Suppressor macrophage (primary cell): ENCODE results near the gene POLR2E.

Experiments used
- DNase-seq, 4 experiments: peaks; one replicate each; pipeline ENCODE4 v3.0.0-alpha.2; 2020 to 2022

POLR2E gene

DNA sequence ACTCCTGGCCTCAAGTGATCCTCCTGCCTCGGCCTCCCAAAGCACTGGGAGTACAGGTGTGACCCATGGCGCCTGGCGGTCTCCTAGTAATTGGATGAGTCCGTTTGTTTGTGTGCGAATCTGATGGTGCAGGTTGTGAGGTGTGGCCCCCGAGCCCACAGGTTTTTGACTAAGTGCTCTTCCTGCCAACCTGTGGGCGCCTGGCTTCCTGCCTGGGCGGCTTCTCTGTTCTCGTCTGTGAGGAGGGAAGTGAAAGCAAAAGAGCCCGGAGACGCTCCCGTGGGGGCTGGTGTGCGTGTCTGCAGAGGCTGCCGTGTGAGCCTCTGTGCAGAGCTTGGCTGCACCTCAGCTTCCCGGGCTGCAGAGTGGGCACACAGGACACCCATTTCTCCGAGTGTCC lies 18.2 kb downstream of the POLR2E start:
- DNase-seq, result peak; percentile 88 to 95 (median 94)

DNA sequence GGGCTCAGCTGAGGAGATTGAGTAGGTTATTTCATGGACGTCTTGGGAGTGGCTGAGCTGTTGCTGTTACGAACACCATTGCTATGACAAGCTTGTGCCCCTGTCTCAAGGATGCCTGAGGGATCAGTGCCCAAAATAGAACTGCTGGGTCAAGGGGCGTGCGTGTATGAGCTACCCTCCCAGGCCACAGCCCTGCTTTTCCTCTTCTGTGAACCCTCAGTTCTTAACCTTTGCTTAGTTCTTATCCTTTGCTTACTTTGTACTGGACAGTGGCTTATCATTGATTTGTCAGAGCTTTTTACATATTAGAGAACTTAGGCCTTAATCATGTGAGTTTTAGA lies 19.2 kb downstream of the POLR2E start:
- peak in 2 of 4 experiments; percentile 9 to 31 for DNase-seq

DNA sequence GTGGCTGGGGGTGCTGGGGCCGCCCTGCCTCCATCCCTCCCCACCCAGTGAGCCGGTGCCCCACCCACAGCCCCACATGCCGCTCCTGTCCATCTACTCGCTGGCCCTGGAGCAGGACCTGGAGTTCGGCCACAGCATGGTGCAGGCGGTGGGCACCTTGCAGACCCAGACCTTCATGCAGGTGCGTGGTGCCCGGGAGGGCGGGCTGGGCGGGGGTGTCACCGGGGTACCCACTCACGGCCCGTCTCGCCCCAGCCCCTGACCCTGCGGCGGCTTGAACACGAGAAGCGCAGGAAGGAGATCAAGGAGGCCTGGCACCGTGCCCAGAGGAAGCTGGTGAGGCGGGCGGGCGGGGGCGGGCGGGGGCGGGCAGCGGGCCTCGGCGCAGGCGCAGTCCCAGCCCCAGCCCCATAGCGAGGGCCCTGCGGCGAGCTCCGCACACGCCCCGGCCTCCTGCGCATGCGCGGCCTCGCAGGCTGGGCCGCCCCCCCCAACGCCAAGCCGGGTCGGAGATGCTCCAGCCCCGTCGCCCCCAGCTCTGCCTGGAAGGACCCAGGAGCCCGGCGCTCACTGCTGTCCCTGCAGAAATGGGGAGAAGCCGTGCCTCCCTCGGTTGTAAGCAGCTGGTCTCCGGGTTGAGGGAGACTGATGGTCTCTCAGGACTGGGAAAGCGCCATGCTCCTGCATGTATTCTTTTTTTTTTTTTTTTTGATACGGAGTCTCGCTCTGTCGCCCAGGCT lies 20.5 kb downstream of the POLR2E start:
- peak; percentile 85 to 97 (median 92) for DNase-seq

DNA sequence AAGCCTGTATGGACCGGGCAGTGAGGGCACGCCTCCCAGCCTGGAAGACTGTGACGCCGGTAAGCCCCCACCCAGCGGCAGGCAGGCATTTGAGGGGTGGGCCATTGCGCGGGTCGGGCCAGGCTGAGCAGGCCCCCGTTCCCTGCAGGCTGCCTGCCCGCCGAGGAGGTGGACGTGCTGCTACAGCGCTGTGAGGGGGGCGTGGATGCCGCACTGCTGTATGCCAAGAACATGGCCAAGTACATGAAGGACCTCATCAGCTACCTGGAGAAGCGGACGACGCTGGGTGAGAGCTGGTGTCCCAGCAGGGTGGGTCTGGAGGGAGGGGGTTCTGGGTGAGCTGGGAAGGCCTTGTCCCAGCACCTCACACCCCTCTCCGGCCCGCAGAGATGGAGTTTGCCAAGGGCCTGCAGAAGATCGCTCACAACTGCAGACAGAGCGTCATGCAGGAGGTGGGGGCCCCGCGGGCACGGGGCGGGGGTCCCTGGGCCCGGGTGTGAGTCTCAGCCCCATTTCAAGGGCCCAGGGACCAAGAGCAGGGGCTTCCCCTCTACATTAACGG lies 21.1 kb downstream of the POLR2E start:
- DNase-seq, result peak in 1 of 4 experiments; percentile 9

DNA sequence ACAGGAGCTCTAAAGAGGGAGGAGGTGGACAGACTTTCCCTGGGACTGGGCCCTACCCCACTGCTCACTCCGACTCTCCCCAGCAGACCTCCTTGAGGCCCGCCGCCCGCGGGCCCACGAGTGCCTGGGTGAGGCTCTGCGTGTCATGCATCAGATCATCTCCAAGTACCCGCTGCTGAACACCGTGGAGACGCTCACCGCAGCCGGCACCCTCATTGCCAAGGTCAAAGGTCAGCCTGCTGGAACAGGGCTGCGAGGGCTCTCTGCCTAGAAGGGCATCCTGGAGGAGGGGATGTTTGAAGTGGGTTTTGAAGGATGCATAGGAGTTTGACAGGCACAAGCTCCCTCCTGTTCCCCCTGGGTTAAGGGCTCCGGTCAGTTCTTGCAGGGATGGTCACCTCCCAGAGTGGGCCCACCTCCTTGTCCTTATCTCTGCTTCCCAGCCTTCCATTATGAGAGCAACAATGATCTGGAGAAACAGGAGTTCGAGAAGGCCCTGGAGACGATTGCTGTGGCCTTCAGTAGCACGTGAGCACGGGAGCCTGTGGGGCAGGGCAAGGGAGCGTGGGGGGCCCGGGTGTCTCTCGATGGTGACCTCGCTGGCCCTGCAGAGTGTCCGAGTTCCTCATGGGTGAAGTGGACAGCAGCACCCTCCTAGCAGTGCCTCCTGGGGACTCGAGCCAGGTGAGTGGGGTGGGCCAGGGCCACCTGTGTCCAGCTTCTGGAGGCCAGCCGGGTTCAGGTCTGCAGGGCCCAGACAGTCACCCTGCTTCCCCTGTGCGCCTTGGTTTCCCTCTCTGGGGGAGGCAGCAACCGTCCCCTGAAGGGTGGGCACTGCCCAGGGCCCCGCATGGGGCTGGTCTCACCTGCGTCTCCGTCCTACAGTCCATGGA lies 21.9 kb downstream of the POLR2E start:
- DNase-seq, result peak in 1 of 4 experiments; percentile 4

DNA sequence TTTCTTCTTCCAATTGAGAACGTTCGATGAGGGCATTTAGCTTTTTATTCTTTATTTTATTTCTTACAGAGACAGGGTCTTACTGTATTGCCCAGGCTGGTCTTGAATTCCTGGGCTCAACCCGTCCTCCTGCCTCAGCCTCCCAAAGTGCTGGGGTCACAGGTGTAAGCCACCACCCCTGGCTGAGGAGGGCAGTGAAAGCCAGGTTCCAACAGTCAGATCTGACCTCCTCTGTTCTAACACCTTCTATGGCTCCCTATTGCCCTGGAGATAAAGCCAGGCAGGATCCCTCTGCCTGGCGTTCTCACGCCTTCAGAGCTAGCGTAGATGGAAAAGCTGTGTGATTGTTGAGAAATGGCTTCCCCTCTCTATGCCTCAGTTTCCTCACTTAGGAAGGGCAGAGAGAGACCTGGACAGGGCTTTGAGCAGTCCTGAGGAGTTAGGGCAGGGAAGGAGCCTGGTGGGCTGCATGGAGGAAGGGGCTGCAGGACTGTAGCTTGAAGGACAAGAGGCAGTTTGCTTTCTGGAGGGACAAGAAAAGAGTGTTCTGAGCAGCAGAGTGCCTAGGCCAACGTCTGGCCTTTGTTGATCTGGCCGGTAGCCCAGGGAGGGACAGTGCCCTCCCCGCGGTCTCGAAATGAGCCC lies 22.7 kb downstream of the POLR2E start:
- DNase-seq, result no peak

DNA sequence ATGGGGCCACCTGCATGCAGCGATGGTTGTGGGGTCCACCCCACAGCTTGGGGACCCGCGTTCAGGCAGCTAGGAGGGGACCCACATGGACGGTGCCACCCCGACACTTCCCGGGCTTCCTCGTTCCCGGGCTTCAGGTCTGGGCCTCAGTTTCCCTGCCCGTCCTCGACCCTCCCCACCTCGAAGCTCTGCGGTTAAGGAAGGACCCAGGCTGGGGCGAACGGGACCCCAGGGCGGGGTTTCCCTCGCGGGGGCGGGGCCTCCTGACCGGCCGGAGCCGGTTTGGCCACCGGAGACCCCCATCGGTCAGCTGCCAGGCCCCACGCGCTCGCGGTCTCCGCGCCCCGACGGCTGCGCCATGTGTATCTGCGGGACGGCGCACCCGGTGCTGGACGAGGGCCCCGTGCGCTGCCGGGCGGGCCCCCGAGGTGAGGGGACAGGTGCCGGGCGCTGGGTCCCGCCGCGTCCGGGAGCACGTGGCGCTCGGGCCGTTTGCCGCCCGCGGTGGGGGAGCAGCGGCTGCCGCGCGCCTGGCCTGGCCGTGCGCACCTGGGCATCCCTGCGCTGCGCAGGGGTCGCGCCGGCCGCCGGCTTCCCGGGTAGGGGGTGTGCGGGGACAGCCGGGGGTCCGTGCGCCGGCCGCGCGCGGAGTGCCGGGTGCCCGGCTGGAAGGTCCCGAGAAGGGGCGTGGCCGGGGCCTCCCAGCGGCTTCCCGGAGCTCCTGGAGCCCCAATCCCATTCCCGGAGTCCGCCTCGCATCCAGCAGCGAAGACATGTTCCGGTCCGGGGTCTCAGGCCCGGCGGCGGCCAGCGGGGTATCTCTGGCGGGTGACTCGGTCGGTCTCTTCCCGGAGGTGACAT lies 24.0 kb downstream of the POLR2E start:
- no peak for DNase-seq

DNA sequence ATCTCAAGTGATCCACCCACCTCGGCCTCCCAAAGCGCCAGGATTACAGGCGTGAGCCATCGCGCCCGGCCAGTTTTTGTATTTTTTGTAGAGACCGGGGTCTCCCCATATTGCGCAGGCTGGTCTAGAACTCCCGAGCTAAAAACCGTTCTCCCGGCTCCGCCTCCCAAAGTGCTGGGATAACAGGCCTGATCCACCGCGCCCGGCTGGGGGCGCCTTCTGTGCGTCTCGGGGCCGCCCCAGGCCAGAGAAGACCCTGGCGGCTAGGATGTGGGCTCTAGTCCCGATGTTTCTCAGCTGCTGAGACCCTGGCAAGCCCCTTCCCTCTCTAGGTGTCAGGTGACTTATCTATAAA lies 24.6 kb downstream of the POLR2E start:
- no peak for DNase-seq

DNA sequence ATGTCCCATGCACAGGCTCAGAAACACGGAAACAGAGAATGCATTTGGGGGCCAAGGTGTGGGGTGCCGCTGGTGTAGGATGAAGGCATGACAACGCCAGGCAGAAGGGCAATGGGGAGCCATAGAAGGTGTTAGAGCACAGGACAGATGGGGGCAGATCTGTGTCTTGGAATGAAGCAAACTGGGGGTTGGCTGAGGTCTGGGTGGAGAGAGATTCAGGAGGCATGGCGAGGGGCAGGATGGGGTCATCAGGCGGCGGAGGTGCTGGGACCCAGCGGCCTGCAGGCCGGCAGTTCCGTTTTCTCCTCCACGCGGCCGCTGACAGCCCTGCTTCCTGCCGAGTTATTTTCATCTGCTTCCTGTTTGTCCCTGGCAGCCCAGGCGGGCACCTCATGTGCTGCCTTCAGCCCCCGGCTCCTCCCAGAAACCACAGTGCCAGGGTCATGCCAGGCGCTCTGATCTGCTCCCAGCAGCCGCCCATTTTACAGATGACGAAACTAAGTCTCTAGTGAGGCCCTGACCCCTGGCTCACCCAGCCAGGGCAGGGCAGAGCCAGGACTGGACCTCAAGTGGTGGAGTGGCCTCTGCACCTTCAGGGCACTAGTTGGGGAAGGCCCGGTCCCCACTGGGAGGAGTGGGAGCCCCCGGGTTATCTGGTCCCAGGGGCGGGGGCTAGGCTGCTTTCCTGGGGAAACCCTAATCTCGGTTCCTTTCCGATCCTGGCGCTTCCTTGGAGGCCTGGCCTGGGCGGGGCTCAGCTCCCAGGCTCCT lies 26.0 kb downstream of the POLR2E start:
- peak; percentile 96 to 98 (median 97) for DNase-seq

DNA sequence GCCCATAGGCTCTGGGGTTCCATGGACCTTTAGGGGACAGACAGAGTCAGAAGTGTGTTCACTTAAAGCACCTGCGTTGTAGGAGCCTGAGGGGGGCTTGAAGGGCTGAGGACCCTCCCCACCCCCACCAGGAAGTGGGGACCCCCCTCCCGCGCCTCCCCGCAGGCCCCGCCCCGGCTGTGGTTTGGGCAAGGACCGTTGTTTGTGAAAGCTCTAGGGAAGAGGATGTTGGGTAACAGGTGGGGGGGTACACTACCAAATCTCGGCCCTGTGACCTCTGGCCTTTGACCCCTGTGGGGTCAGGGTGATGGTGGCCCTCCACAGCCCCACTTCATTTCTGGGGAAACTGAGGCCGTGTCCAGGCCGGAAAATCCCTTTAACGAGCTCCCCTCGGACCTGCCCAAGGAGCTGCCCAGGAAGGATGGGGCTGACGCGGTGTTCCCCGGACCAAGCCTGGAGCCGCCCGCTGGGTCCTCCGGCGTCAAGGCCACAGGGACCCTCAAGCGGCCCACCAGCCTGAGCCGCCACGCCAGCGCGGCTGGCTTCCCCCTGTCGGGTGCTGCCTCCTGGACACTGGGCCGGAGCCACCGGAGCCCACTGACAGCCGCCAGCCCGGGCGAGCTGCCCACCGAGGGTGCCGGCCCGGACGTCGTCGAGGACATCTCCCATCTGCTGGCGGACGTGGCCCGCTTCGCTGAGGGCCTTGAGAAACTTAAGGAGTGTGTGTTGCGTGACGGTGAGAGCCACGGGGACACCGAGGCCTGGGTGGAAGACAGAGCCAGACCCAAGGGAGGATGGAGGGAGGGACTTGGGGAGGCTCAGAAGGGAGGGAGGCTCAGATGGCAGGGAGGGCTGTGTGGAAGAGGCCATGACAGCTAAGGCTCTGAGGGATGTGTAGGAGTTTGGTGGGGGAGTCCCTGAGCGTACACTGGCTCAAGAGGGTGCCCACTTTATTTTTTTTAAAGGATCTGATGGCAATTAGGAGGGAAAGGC lies 26.9 kb downstream of the POLR2E start:
- DNase-seq, result peak; percentile 62 to 86 (median 80)

DNA sequence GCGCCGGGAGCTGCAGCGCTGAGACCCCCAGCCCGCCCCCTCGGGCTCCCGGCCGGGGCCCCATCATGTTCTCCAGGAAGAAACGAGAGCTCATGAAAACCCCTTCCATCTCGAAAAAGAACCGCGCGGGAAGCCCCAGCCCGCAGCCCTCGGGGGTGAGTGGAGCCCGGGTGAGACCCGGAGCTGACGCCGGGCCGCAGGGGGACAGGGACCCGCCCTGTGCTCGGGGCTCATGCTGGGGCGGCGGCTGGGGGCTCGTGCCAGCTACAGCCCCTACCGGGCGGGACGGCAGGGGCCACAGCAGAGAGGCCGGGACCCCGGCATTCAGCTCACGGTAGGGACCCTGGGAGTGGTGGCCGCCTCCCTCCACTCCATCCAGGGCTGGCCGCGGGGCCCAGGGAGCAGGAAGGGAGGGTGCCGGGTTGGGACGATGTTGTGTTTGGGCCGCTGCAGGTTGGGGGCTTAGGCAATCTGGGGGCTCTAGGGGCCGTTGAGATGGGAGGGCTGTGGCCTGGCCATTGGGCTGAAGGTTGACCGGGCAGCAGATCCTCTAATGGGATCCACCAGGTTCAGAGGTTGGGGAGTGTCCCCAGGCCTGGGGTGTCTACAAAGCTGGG lies 27.7 kb downstream of the POLR2E start:
- DNase-seq, result peak in 1 of 4 experiments; percentile 21

DNA sequence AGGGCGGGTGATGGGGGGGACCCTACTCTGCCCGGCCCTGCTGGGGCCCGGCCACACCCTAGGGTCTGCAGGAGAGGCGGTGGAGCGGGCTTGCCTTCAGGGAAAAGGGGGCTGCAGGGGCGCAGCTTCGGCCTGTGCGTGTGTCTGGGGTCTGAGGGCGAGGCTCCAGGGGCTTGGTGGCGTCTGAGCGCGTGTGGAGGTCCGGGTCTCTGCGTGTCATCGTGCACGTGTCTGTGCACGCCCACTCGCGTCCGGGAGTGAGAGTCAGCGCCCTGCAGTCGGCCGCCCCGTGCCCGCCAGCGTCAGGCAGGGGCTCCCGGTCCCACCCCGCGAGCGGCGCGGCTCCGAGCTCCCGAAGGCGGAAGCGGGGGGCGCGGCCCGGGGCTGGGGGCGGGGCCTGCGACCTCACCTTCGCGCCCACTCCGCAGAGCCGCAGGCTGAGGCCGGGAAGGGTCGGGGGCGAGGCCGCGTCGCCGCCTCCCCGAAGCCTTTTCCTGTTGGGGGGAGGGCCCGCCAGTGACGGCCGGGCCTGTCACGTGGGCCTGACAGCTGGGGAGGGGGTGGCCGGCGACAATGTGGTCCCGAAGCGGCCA lies 28.3 kb downstream of the POLR2E start, which contains the start of gene ARHGAP45:
ARHGAP45 (plus strand) TSS at position 420 of the 593 bp plus-strand sequence. CDS start 239 bp downstream, outside the sequence.
- peak; percentile 89 to 93 (median 93) for DNase-seq

DNA sequence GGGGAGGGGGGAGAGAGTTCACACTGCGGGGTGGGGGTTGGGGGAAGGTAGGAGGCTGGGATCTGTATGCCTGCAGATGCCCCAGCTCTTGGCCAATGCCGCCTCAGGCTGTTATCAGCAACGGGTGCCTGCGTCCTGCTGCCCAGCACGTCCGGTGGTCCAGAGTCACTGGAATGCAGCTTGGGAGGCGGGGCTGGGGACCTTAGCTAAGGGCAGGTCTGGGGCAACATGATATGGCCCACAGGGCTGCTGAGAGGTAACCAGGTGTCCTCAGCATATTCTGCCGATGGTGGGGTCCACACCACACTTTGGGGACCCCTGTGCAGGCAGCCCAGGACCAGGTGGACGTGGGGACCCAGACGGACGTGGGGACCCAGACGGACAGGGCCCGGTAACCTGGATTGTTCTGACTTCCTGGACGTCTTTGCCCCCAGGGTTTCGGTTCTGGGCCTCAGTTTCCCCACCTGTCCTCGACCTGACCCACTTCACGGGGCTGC lies 28.9 kb downstream of the POLR2E start:
- no peak for DNase-seq

DNA sequence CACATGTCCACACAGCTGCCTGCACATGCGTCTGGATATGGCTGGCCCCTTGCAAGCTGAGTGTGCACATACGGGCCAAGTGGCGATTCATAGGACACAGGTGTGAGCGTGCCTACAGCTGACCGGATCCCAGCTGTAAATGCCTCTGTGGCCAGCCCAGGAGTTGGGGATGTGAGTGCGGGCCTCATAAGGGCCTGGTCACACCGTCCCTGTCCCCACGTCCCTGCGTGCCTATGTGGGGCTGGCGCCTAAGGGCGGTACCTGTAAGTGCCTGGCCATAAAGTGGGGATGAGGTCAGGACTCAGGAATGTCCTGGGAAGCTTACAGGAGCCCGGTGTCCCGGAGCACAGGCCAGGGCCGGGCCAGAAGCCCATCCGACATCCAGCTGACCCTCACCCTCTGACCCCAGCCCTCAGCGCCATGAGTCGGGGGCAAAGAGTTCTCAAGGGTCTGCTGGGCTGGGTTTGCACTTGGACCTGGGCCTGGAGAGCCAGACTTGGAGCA lies 29.5 kb downstream of the POLR2E start:
- no peak for DNase-seq

DNA sequence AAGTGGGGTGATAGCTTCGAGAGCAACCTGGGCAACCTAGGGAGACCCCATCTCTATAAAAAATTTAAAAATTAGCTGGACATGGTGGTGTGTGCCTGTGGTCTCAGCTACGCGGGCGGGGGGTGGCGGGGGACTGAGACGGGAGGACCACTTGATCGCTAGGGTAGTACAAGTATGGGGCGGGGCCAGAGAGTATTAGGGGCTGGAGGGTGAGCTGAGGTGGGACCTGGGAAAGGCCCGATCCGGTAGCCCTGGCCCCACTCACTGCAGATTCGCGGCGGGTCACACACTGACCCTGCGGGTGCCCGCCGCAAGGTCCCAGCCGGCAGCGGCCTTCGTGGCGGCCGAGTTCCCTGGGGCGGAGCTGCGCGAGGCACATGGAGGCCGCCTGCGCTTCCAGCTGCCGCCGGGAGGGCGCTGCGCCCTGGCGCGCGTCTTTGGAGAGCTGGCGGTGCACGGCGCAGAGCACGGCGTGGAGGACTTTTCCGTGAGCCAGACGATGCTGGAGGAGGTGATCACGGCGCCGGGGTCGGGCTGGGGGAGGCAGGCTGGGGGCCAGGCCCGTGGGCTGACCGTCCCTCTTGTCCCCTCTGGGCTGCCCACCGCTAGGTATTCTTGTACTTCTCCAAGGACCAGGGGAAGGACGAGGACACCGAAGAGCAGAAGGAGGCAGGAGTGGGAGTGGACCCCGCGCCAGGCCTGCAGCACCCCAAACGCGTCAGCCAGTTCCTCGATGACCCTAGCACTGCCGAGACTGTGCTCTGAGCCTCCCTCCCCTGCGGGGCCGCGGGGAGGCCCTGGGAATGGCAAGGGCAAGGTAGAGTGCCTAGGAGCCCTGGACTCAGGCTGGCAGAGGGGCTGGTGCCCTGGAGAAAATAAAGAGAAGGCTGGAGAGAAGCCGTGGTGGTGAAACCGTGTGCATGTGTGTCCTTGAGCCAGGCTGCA lies 30.2 kb downstream of the POLR2E start:
- peak; percentile 83 to 92 (median 88) for DNase-seq

DNA sequence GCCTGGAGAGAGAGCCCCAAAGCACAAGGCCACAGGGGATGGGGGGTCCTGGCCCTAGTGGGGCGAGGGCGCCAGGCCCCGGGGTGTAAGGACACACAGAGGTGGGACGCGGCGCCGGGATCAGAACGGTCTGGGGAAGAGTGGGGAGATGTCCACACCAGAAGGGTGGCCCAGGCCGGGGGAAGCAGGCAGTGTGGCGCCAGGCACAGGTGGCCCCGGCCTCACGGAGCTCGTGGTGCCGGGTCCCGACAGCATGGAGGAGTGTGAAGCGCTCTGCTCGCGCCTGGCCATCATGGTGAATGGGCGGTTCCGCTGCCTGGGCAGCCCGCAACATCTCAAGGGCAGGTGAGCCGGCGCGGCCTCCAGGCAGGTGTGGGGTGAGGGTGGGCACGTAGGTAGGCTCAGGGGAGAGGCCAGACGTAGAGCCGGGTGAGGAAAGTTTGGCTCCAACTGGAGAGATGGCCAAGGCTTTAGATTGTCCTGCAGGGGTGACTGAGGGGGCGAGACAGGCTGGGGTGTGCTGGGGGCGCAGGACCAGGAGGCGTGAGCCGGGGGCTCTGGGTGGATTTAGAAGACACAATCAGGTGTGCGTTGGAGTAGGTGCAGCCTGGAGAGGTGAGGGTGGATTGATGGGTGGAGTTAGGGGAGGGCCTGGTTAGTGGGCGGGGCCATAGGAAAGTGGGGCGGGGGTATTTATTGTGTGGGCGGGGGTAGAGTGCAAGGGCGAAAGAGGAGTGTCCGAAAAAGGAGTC lies 31.1 kb downstream of the POLR2E start:
- no peak for DNase-seq
